ENCODE measurements around the gene SEC22A. TPM values are rescaled to one million over a fixed set of nuclear protein-coding genes. Genes with fewer than 3 reads are reported as not detected.
"Not testable (repeated sequence)": the region's sequence is repeated elsewhere in the genome, so short reads cannot be mapped to it uniquely, and the experiment has no call there.

The SEC22A gene
- total RNA-seq, 1 donor from 2014 or later = 26.9 TPM

- H3K36me3 ChIP-seq (ENCODE audit: control insufficient read depth, insufficient read depth, low read length) = no peaks in the 10 kb centered on the region
- no peak overlapping the region for H3K4me3 ChIP-seq (ENCODE audit: low read depth, low read length)
- no peak for DNase-seq (ENCODE audit: low read depth)
- no peaks in the 10 kb centered on the region for H3K27me3 ChIP-seq (ENCODE audit: control insufficient read depth, insufficient read depth, low read length)
- no peak for TF ChIP-seq CTCF (IDR thresholded peaks at IDR 0.05; ENCODE audit: insufficient read depth, low read length, poor library complexity, severe bottlenecking)
Observed at GRCh38 chr3:123193448-123194101, 8.2 kb upstream of the SEC22A start.

GRCh38 chr3:123194552-123194951 lies 7.2 kb upstream of the SEC22A start:
- Histone ChIP-seq H3K36me3 (ENCODE audit: control insufficient read depth, insufficient read depth, low read length) (no peaks in the 10 kb centered on the region), H3K27me3 (ENCODE audit: control insufficient read depth, insufficient read depth, low read length) (no peaks in the 10 kb centered on the region), H3K4me3 (ENCODE audit: low read depth, low read length) (no peak overlapping the region)
- TF ChIP-seq CTCF (IDR thresholded peaks at IDR 0.05; ENCODE audit: insufficient read depth, low read length, poor library complexity, severe bottlenecking) = peak; percentile 67
- DNase-seq (ENCODE audit: low read depth) = no peak

- Histone ChIP-seq H3K36me3 (ENCODE audit: control insufficient read depth, insufficient read depth, low read length) (no peaks in the 10 kb centered on the region), H3K4me3 (ENCODE audit: low read depth, low read length) (no peak overlapping the region), H3K27me3 (ENCODE audit: control insufficient read depth, insufficient read depth, low read length) (no peaks in the 10 kb centered on the region)
- no peak for TF ChIP-seq CTCF (IDR thresholded peaks at IDR 0.05; ENCODE audit: insufficient read depth, low read length, poor library complexity, severe bottlenecking)
- DNase-seq (ENCODE audit: low read depth) = no peak
Observed at GRCh38 chr3:123198372-123198771, 3.4 kb upstream of the SEC22A start.

- Histone ChIP-seq H3K27me3 (ENCODE audit: control insufficient read depth, insufficient read depth, low read length) (no peaks in the 10 kb centered on the region), H3K4me3 (ENCODE audit: low read depth, low read length) (peak overlapping the region; percentile 91), H3K36me3 (ENCODE audit: control insufficient read depth, insufficient read depth, low read length) (no peaks in the 10 kb centered on the region)
- no peak for DNase-seq (ENCODE audit: low read depth)
- TF ChIP-seq CTCF (IDR thresholded peaks at IDR 0.05; ENCODE audit: insufficient read depth, low read length, poor library complexity, severe bottlenecking) = no peak
Observed at GRCh38 chr3:123201223-123201556, 553 bp upstream of the SEC22A start.

- peak; percentile 1 for TF ChIP-seq CTCF (IDR thresholded peaks at IDR 0.05; ENCODE audit: insufficient read depth, low read length, poor library complexity, severe bottlenecking)
- no peak for DNase-seq (ENCODE audit: low read depth)
- H3K36me3 ChIP-seq (ENCODE audit: control insufficient read depth, insufficient read depth, low read length) = no peaks in the 10 kb centered on the region
- no peaks in the 10 kb centered on the region for H3K27me3 ChIP-seq (ENCODE audit: control insufficient read depth, insufficient read depth, low read length)
- peak overlapping the region; percentile 91 for H3K4me3 ChIP-seq (ENCODE audit: low read depth, low read length)
Observed at GRCh38 chr3:123202451-123202850, 708 bp downstream of the SEC22A start.

DNA sequence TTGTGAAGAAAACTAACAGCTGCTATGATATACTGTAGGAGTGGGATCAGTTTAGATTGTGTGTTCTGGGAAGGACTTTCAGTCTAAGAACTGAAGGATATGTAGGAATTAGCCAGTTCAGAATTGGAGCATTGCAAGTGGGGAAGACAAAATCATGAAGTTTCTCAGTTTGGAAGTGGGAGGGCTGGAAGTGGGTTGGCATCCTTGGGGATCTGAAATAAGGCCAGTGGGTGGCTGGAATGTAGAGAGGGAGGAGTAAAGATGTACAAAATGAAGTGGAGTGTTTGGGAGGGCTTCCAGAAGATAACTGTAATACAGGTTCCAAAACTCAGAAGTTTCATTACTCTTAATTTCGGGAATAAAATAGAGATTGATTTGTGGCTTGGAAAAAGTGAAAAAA lies 17.2 kb downstream of the SEC22A start:
- no peak for DNase-seq (ENCODE audit: low read depth)
- Histone ChIP-seq H3K4me3 (ENCODE audit: low read depth, low read length) (no peak overlapping the region), H3K36me3 (ENCODE audit: control insufficient read depth, insufficient read depth, low read length) (no peaks in the 10 kb centered on the region), H3K27me3 (ENCODE audit: control insufficient read depth, insufficient read depth, low read length) (no peaks in the 10 kb centered on the region)
- TF ChIP-seq CTCF (IDR thresholded peaks at IDR 0.05; ENCODE audit: insufficient read depth, low read length, poor library complexity, severe bottlenecking) = no peak

DNA sequence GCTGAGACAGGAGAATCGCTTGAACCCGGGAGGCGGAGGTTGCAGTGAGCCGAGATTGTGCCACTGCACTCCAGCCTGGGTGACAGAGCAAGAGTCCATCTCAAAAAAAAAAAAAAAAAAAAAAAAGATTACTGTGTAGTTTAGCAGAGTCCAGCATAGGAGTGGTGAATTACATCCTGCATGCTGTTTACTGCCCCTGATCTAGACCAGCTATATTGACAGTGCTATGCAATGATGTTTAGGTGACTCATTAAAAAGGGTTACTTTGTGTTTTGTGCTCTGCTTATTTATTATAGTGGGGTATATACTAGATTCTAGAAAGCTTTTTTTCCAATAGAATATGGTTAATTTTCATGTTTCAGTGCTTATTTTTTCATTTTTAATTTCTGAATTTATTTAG lies 19.6 kb downstream of the SEC22A start:
- H3K36me3 ChIP-seq (ENCODE audit: control insufficient read depth, insufficient read depth, low read length); H3K27me3 ChIP-seq (ENCODE audit: control insufficient read depth, insufficient read depth, low read length); H3K4me3 ChIP-seq (ENCODE audit: low read depth, low read length); DNase-seq (ENCODE audit: low read depth): not testable (repeated sequence)

Measured in kidney epithelial cell (primary cell).